ENCODE measurements around the gene ANG. TPM values are rescaled to one million over a fixed set of nuclear protein-coding genes. Genes with fewer than 3 reads are reported as not detected.
"Not testable (repeated sequence)": the region's sequence is repeated elsewhere in the genome, so short reads cannot be mapped to it uniquely, and the experiment has no call there.

The ANG gene
- total RNA-seq, result 2.4 and 2.9 TPM in 2 replicates

DNA sequence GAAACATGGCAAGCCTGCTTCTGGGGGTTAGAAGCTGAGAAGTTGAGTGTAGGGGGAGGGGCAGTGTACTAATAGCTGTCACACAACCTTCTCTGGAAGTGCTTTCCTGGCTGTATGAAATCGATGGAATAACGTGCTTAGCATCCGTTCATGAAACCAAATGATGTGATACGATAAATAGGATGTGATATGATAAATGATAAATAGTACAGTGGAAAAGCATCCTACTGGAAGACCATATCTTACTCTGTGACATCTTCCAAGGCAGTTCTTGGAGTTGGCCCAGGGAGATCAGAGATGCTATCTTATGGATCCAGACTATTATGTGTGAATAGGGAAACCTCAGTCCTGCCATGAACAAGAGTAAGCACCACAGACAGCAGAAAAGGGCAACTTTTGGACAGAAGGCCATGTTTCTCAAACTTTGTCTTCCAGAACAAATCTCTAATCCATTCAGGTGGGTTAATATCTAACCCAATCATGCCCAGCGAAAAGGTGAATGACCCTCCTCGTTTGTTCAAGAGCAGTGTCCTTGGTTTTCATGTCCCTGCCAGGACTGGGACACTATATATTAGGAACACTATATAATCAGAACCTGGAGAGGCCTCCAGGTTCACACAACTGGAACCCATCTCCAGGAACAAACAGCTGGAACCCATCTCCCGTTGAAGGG is at the start of gene ANG:
ANG (plus strand) TSS at position 598 of the 673 bp plus-strand sequence. CDS start 4,801 bp downstream, outside the sequence.
- no peak for TF ChIP-seq CTCF (IDR thresholded peaks at IDR 0.05; ENCODE audit: insufficient read depth, low read length, severe bottlenecking)
- no peaks in the 10 kb centered on the region for H3K27me3 ChIP-seq (ENCODE audit: control insufficient read depth, insufficient read depth, low read length)
- no peaks in the 10 kb centered on the region for H3K36me3 ChIP-seq (ENCODE audit: control insufficient read depth, insufficient read depth, low read length)
- H3K4me3 ChIP-seq (ENCODE audit: low read depth, low read length), result no peak within 1 kb of the TSS
- FAIRE-seq, result no peak
- no peak for DNase-seq (ENCODE audit: low read depth)

GRCh38 chr14:20641591-20641990 is 47.0 kb upstream of the ANG start, which contains the start of gene OR6S1:
Gene OR6S1 (minus strand): TSS chr14:20641691. CDS start chr14:20641691, 0 bp downstream.
- Histone ChIP-seq H3K27me3 (ENCODE audit: control insufficient read depth, insufficient read depth, low read length) (peaks cover 2% of the 10 kb centered on the region), H3K36me3 (ENCODE audit: control insufficient read depth, insufficient read depth, low read length) (no peaks in the 10 kb centered on the region), H3K4me3 (ENCODE audit: low read depth, low read length) (no peak within 1 kb of the TSS)
- TF ChIP-seq CTCF (IDR thresholded peaks at IDR 0.05; ENCODE audit: insufficient read depth, low read length, severe bottlenecking), result no peak
- no peak for DNase-seq (ENCODE audit: low read depth)
- no peak for FAIRE-seq

- no peak for TF ChIP-seq CTCF (IDR thresholded peaks at IDR 0.05; ENCODE audit: insufficient read depth, low read length, severe bottlenecking)
- DNase-seq (ENCODE audit: low read depth) (no peak), FAIRE-seq (no peak)
- Histone ChIP-seq H3K36me3 (ENCODE audit: control insufficient read depth, insufficient read depth, low read length) (no peaks in the 10 kb centered on the region), H3K4me3 (ENCODE audit: low read depth, low read length) (no peak overlapping the region), H3K27me3 (ENCODE audit: control insufficient read depth, insufficient read depth, low read length) (peaks cover 2% of the 10 kb centered on the region)
These were observed 46.4 kb upstream of the ANG start for GRCh38 chr14:20642182-20642581.

- not testable (repeated sequence) for H3K4me3 ChIP-seq (ENCODE audit: low read depth, low read length); FAIRE-seq; DNase-seq (ENCODE audit: low read depth); H3K27me3 ChIP-seq (ENCODE audit: control insufficient read depth, insufficient read depth, low read length); H3K36me3 ChIP-seq (ENCODE audit: control insufficient read depth, insufficient read depth, low read length)
These were observed 45.8 kb upstream of the ANG start for GRCh38 chr14:20642755-20643154.

GRCh38 chr14:20644520-20644919 is 44.0 kb upstream of the ANG start:
- no peak overlapping the region for H3K4me3 ChIP-seq (ENCODE audit: low read depth, low read length)
- DNase-seq (ENCODE audit: low read depth), result no peak
- no peak for FAIRE-seq
- no peaks in the 10 kb centered on the region for H3K36me3 ChIP-seq (ENCODE audit: control insufficient read depth, insufficient read depth, low read length)
- peaks cover 2% of the 10 kb centered on the region for H3K27me3 ChIP-seq (ENCODE audit: control insufficient read depth, insufficient read depth, low read length)
- no peak for TF ChIP-seq CTCF (IDR thresholded peaks at IDR 0.05; ENCODE audit: insufficient read depth, low read length, severe bottlenecking)

GRCh38 chr14:20645481-20645880 is 43.1 kb upstream of the ANG start:
- no peak for FAIRE-seq
- no peak for TF ChIP-seq CTCF (IDR thresholded peaks at IDR 0.05; ENCODE audit: insufficient read depth, low read length, severe bottlenecking)
- Histone ChIP-seq H3K36me3 (ENCODE audit: control insufficient read depth, insufficient read depth, low read length) (no peaks in the 10 kb centered on the region), H3K27me3 (ENCODE audit: control insufficient read depth, insufficient read depth, low read length) (peaks cover 2% of the 10 kb centered on the region), H3K4me3 (ENCODE audit: low read depth, low read length) (no peak overlapping the region)
- no peak for DNase-seq (ENCODE audit: low read depth)

Data from bronchial epithelial cell (primary cell).